GM06990 (cell line): ENCODE results near the gene CREB3L1.

Source experiments
- DNase-seq: peaks from one replicate; pipeline ENCODE4 v3.0.0-alpha.2; 2011; ENCODE audit not compliant: insufficient read length; ENCODE audit errors: extremely low read depth
- H3K27me3 ChIP-seq: replicated peaks from 2 replicates; pipeline ENCODE4 v1.6.0; 2011; ENCODE audit warnings: low read length; ENCODE audit not compliant: control insufficient read depth, insufficient read depth
- H3K36me3 ChIP-seq: 2 replicates; pipeline ENCODE4 v1.5.1; 2011; ENCODE audit warnings: low read length; ENCODE audit not compliant: control insufficient read depth, insufficient read depth
- H3K4me3 ChIP-seq: replicated peaks from 2 replicates; pipeline ENCODE4 v1.5.1; 2011; ENCODE audit warnings: low read depth, mild to moderate bottlenecking, control low read depth, low read length
- CTCF ChIP-seq: IDR thresholded peaks from 2 replicates; pipeline ENCODE4 v1.5.1; 2011; ENCODE audit warnings: low read length, control low read depth, mild to moderate bottlenecking, inconsistent platforms; ENCODE audit not compliant: insufficient read depth, poor library complexity, severe bottlenecking

Gene CREB3L1

GRCh38 chr11:46290598-46291309 is 13.3 kb downstream of the CREB3L1 start:
- Histone ChIP-seq H3K27me3 (no peaks in the 10 kb centered on the region), H3K4me3 (no peak overlapping the region), H3K36me3 (no peaks in the 10 kb centered on the region)
- TF ChIP-seq CTCF = no peak
- DNase-seq = no peak

- TF ChIP-seq CTCF = no peak
- no peak for DNase-seq
- no peaks in the 10 kb centered on the region for H3K27me3 ChIP-seq
Measured at GRCh38 chr11:46291441-46292150, 14.1 kb downstream of the CREB3L1 start.

GRCh38 chr11:46293066-46293465 is 15.6 kb downstream of the CREB3L1 start:
- no peaks in the 10 kb centered on the region for H3K27me3 ChIP-seq
- TF ChIP-seq CTCF = no peak

More at GRCh38 chr11:46291441-46292150, 14.1 kb downstream of the CREB3L1 start:
- H3K4me3 ChIP-seq = no peak overlapping the region
- H3K36me3 ChIP-seq = no peaks in the 10 kb centered on the region

GRCh38 chr11:46293641-46294103 is 16.2 kb downstream of the CREB3L1 start:
- Histone ChIP-seq H3K4me3 (no peak overlapping the region), H3K27me3 (no peaks in the 10 kb centered on the region)

More at GRCh38 chr11:46293066-46293465, 15.6 kb downstream of the CREB3L1 start:
- Histone ChIP-seq H3K4me3 (no peak overlapping the region), H3K36me3 (no peaks in the 10 kb centered on the region)
- no peak for DNase-seq

More at GRCh38 chr11:46293641-46294103, 16.2 kb downstream of the CREB3L1 start:
- no peak for TF ChIP-seq CTCF
- no peak for DNase-seq
- no peaks in the 10 kb centered on the region for H3K36me3 ChIP-seq
